OCI-LY7 (cell line): ENCODE results near the gene MORN1.

Source experiments
- EZH2phosphoT487 ChIP-seq: fragments of 200-600 bp; sonication (generic); IDR thresholded peaks from 2 replicates; pipeline ENCODE4 v1.6.1; 2018; ENCODE audit warnings: low read depth, borderline replicate concordance, mild to moderate bottlenecking, mixed run types, antibody characterized with exemption, low read length, moderate library complexity, mixed read lengths
- TF ChIP-seq, protein P1 (sequence below): fragments of 200-600 bp; sonication (generic); conservative IDR thresholded peaks from 2 replicates; pipeline ENCODE4 v1.5.1; 2014; ENCODE audit warnings: mild to moderate bottlenecking, antibody characterized with exemption, low read length, moderate library complexity, mixed read lengths

DNA sequence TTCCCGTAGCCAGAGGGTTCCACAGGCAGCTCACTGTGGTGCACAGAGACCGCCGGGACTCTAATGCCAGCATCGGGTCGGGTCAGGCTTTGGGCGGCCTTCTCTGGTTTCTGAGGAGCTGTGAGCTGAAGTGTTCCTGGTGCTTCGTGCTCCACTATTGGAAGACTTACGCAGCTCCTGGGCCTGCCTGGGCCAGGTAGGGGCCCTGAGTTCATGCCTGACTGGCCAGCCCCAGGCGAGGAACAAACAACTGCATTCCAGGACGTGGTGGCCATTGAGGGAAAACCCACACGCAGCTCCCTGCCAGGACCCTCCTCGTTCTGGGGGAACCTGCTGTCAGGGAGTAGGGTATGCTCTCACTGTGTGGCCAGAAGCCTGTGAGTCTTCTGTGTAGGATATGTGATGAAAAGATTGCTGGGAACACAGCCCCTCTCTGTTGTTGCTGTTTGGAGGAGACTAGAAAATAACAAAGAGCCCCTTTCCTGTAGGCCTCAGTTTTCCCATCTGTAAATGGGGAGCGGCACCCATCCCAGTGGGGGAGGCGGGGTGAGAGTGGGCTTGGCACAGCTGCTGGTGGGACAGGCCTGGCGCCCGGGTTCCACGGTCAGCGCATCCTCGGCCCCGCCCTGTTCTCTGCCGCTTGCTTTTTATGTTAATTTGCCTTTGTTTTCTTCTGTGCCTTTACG, 8.7 kb upstream of the MORN1 start:
- TF ChIP-seq, protein P1, sequence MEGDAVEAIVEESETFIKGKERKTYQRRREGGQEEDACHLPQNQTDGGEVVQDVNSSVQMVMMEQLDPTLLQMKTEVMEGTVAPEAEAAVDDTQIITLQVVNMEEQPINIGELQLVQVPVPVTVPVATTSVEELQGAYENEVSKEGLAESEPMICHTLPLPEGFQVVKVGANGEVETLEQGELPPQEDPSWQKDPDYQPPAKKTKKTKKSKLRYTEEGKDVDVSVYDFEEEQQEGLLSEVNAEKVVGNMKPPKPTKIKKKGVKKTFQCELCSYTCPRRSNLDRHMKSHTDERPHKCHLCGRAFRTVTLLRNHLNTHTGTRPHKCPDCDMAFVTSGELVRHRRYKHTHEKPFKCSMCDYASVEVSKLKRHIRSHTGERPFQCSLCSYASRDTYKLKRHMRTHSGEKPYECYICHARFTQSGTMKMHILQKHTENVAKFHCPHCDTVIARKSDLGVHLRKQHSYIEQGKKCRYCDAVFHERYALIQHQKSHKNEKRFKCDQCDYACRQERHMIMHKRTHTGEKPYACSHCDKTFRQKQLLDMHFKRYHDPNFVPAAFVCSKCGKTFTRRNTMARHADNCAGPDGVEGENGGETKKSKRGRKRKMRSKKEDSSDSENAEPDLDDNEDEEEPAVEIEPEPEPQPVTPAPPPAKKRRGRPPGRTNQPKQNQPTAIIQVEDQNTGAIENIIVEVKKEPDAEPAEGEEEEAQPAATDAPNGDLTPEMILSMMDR, result no peak
- TF ChIP-seq EZH2phosphoT487, result no peak
